Activated effector memory CD4-positive, alpha-beta T cell treated with anti-CD3 and anti-CD28 coated beads, Interleukin-2, amount 50 U/mL, for 16 hours (primary cell): ENCODE data around the gene C3orf22.
"Not testable (repeated sequence)": the region's sequence is repeated elsewhere in the genome, so short reads cannot be mapped to it uniquely, and the experiment has no call there.

Experiments used
- DNase-seq: peaks from one replicate; pipeline ENCODE4 v3.0.0-alpha.2; 2020

Gene C3orf22, protein sequence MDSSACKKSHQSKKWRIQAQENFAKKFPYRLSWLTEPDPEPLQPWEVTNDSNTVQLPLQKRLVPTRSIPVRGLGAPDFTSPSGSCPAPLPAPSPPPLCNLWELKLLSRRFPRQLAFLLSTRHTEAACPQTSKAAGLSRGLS

DNA sequence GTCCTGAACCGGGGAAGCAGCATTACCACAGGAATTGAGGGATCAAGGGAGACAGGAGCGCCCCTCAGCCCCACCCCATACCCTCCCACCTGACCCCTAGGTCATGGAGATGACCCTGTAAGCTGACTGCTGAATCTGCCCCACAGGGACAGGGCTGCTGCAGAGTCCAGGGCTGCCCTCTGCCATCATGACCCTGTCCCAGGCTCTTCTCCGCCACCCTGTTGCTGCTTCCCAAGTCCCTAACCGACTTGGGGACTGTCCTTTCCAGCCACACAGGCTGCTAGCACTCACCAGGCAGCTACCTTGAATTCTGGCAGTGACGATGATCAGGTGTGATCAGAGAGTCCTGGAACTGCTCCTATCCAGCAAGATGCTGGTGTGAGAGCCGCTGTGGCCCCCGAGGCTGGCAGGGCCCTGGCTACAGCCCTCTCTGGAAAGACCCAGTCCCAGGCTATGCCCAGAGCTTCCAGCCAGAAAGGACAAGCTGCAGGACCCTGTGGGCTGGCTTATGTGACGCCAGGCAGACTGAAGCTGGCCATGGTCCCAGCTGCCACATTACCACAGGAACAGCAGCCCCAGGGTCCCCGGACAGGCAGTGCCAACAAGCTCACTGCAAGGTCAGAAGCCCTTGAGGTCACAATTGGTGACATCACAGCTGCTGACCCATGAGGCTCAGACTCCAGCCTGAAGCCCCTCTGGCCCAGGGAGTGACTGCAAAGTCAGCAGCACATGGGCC is at the start of gene C3orf22:
Gene C3orf22, minus strand, starts transcription at position 597 of the 736 bp plus-strand sequence. CDS start 5,542 bp downstream, outside the sequence.
- DNase-seq, result peak; percentile 56

GRCh38 chr3:126607214-126607908 is 48.6 kb upstream of the C3orf22 start:
- DNase-seq, result no peak

DNA sequence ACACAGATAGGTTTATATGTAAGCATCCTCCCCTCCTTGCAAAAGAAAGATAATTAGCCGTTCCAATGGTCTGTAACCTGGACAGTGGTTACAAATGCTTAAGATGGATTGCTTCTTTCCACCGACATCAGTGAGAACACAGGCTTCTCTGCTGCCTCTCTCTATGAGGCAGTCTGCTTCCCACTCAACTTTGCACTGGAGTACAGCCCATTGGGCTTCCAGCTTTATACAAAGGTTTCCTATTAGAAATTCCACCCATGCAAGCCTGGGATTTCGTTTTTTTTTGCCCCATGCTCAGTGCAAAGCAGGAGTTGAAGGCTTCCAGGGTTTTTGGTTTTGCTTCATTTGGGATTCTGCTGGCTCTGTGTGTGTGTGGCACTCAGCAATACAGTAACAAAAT is 47.3 kb upstream of the C3orf22 start:
- DNase-seq, result no peak

- DNase-seq, result no peak
Observed at GRCh38 chr3:126604691-126605090, 46.0 kb upstream of the C3orf22 start.

GRCh38 chr3:126599101-126599500 is 40.4 kb upstream of the C3orf22 start:
- DNase-seq, result no peak

GRCh38 chr3:126595479-126595878 is 36.7 kb upstream of the C3orf22 start:
- not testable (repeated sequence) for DNase-seq

- not testable (repeated sequence) for DNase-seq
Observed at GRCh38 chr3:126591515-126591914, 32.8 kb upstream of the C3orf22 start.

DNA sequence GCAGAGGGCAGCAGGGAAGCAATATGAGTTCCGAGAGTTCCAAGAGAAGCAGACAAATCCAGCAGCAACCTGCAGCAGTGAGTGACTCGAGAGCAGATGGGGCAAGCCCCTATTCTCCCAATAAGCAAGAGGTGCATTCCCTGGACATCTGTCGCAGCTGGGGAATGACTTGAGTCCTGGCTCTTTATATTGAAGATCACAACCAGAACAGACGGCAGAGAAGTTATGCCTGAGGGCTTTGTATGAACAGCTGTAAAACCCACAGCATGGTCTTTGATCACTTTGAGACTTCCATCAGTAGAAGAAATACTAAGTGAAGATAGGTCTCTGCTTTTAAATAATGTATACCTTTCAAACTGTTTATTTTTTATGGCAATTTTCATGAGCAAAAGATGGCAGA is 23.6 kb upstream of the C3orf22 start:
- no peak for DNase-seq

- DNase-seq, result no peak
Observed at GRCh38 chr3:126581569-126581968, 22.8 kb upstream of the C3orf22 start.

DNA sequence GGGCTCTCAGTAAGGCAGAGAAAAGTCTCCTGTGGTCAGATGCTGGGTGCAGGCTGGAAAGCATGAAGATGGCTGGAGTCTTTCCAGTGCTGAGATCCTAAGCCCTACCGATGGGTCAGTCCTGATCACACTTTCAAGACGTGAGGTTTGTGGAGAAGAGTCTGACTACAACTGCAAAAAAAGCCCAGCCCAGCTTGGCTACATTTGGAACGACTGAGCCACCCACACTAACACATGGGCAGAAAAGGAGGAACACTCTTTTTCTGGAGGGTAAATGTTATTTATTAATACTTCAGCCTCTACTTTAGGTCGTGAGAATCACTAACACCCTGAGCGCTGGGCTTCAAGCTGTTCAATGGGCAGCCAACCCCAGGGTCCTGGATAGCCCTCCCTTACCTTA is 22.0 kb upstream of the C3orf22 start:
- DNase-seq, result no peak

GRCh38 chr3:126578702-126579101 is 20.0 kb upstream of the C3orf22 start:
- DNase-seq, result no peak

GRCh38 chr3:126577261-126577660 is 18.5 kb upstream of the C3orf22 start:
- DNase-seq, result no peak

DNA sequence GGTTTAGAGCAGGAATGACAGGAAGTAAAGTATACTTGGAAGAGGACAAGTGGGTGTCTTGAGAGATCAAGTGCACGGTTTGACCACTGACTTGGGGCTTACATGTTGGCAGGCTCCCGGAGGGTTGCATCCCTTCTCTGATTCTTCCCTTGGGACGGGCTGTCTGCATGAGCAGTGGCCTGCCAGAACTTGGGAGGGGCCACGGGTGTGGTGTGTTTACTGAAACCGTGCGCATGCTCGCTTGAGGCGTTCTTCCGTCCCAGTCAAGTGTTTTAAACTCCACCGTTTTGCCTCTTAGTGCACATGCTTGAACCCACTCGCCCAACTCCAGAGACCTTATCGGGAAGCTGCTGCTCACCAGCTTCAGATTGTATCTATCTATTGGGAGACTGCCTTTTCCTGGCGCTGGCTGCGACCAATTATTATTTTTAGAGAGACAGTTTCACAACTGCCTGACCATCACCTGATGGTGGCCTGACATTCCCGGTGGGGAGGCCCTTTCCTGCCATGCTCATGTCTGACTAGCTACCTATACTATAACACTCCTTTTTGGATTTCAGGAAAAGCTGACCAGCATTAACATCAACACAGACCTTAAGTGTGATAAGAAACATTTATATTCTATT is 14.9 kb upstream of the C3orf22 start:
- DNase-seq, result no peak

DNA sequence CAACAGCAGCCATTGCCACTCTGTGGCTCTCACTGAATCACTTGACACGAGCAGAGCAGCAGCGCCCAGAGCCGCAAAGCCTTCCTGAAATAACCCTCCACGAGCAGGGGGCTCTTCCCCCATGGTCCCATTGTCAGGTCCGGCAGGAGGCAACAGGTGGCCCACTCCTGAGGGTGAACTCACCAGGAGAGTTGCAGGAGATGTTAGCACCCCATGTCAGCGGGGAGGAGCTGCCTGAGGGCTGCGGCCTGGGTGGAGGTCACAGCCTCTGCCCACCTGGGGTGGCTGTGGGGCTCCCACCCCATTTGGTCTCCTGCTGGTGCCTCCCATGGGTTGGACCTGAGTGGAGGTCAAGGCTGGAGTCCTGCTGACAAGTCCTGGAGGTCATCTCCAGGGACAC is 12.3 kb upstream of the C3orf22 start:
- no peak for DNase-seq

- DNase-seq, result no peak
Observed at GRCh38 chr3:126570103-126570541, 11.4 kb upstream of the C3orf22 start.

DNA sequence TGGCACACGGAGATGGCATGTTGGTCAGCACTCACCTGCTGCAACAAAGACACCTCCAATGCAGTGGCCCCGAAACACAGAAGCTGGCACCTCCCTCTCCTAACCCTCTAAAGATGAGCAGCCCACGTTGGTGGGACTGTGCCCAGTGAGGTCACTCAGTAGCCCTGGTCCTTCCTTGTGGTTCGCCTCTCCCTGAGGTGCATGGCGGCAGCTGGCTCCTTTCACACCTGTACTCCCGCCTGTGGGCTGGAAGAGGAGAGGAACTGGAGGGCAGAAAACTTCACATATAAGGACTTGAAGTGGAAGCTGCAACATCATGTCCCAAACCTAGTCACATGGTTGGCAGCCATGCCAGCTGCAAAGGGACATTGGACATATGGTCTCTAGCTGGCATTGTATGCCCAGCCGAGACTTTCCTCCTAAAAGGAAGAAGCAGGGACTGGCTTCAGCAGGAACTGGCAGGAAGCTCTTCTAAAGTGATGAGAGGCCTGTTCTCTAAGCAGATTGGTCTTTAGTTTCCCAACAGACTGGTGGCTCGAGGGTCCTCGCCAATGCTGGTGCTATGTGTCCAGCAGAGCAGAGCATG is 10.8 kb upstream of the C3orf22 start:
- no peak for DNase-seq

DNA sequence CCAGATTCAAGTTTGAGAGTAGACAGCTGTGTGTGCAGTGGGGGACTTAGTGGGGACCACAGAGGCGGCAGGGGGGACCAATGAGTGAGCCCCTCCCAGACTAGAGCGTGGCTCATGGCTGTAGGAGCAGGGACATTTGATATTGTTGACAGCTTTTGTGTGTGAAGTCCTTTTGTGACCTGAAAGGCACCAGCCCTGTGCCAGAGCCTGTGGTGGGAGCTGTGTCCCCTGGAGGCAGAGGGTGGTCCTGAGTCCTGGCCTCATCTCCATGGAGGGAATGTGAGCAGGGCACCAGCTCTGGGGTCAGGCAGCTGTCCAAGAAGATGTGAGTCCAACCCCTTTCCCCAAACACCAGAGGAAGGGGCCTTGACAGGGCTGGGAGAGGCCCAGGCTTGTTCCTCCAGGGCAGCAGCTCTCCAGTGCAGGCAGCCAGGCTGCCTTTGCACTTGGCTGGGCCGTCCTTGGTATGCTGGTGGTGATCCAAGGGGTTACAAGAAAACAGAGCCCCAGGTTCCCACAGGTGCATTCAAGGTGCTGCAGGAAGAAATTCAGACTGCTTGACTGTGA is 10.1 kb upstream of the C3orf22 start:
- no peak for DNase-seq

DNA sequence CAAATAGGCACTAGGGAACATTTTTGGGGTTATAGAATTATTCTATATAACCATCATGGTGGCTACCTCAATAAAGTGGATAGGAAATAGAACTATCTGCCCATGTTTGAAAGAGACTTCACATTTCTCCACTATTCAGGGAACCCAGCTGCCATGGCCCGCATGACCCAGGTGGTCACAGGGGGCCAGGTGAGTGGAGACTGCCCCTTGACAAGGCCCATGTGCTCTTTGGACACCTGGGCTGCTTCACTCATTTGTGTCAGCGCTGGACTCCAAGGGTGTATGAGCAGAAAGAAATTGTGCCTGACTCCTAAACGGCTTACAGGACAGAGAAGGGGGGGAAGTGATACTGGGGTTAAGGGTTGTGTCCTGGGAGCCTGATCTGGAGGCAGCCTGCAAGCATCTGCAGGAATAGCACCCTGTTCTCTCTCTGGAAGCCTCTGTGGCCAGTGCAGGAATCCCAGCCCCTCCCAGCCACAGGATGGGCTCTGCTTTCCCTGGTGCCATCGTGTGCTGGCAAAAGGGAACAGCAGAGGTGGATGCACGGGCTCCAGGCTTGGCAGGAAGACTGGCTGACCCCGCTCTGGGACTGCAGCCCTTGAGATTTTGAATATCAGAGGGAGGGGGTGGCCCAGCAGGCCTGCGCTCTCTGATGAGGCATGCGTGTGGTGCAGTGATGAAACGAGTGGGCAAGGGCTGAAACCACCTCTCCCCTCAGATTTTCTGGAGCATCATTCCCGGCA is 9.1 kb upstream of the C3orf22 start:
- DNase-seq, result no peak

DNA sequence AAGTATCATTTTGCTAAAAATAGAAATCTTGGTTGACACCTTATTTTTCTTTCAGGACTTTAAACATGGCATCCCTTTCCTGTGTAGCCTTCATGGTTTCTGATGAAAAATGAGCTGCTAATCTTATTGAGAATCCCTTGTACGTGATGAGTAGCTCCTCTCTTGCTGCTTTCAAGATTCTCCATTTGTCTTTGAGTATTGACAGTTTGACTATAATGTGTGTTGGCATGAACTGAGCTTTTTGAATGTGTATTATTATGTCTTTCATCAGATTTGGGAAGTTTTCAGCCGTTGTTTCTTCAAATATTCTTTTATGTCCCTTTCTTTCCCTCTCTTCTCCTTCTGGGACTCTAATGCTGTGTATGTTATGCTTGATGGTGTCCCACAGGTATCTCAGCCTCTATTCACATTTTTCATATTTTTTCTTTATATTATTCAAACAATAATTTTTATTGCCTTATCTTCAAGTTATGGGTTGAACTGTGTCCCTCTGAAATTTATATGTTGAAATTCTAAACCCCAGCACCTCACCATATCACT is 4.1 kb upstream of the C3orf22 start:
- DNase-seq, result no peak

DNA sequence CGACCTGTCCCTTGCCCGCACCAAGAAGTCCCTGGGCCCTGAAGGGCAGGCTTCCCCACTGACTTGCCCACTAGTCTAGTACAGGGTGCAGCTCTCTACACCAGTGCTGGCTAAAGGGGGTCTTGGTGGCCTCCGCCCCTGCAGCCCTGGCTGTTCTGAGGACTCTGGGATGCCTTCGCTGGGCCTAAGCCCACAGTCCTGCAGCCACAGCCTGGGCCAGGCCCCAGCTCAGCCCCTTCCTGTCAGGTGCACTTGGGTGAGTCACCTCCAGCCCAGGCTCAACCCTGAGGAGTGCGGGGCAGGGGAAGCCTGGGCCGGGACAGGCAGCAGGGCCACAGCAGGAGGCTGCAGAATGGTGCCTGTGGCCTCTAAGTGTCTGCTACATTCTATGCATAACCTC is 971 bp downstream of the C3orf22 start:
- DNase-seq, result no peak

- DNase-seq, result peak; percentile 60
Observed at GRCh38 chr3:126557415-126557745, 1.4 kb downstream of the C3orf22 start.
